Measurements from ENCODE around the gene THOC2.
"Not testable (repeated sequence)": the region's sequence is repeated elsewhere in the genome, so short reads cannot be mapped to it uniquely, and the experiment has no call there.

The THOC2 gene

GRCh38 chrX:123663720-123664119 lies 69.1 kb downstream of the THOC2 start:
- not testable (repeated sequence) for DNase-seq

GRCh38 chrX:123656507-123656906 lies 76.3 kb downstream of the THOC2 start:
- not testable (repeated sequence) for DNase-seq

GRCh38 chrX:123648811-123649181 lies 84.1 kb downstream of the THOC2 start:
- DNase-seq, result not testable (repeated sequence)

GRCh38 chrX:123648028-123648810 lies 84.6 kb downstream of the THOC2 start:
- DNase-seq, result no peak

- DNase-seq, result no peak
Observed at GRCh38 chrX:123647244-123647643, 85.6 kb downstream of the THOC2 start.

GRCh38 chrX:123629502-123629901 lies 103.3 kb downstream of the THOC2 start:
- no peak for DNase-seq

- DNase-seq, result no peak
Observed at GRCh38 chrX:123626962-123627361, 105.9 kb downstream of the THOC2 start.

GRCh38 chrX:123625952-123626351 lies 106.9 kb downstream of the THOC2 start:
- no peak for DNase-seq

GRCh38 chrX:123625477-123625876 lies 107.4 kb downstream of the THOC2 start:
- no peak for DNase-seq

- DNase-seq, result no peak
Observed at GRCh38 chrX:123617007-123617406, 115.8 kb downstream of the THOC2 start.

GRCh38 chrX:123610915-123611314 lies 121.9 kb downstream of the THOC2 start:
- no peak for DNase-seq

- DNase-seq, result no peak
Observed at GRCh38 chrX:123607806-123608205, 125.0 kb downstream of the THOC2 start.

GRCh38 chrX:123607270-123607669 lies 125.6 kb downstream of the THOC2 start:
- DNase-seq, result no peak

- DNase-seq, result no peak
Observed at GRCh38 chrX:123603491-123603890, 129.4 kb downstream of the THOC2 start.

GRCh38 chrX:123601437-123601836 lies 131.4 kb downstream of the THOC2 start:
- DNase-seq, result no peak

GRCh38 chrX:123600181-123600580 lies 132.7 kb downstream of the THOC2 start:
- DNase-seq, result no peak

GRCh38 chrX:123590842-123591486 lies 141.9 kb downstream of the THOC2 start:
- no peak for DNase-seq

- DNase-seq, result no peak
Observed at GRCh38 chrX:123588723-123589122, 144.1 kb downstream of the THOC2 start.

- DNase-seq, result no peak
Observed at GRCh38 chrX:123581586-123581985, 151.3 kb downstream of the THOC2 start.

GRCh38 chrX:123580792-123581191 lies 152.1 kb downstream of the THOC2 start:
- no peak for DNase-seq

- not testable (repeated sequence) for DNase-seq
Observed at GRCh38 chrX:123574027-123574426, 158.8 kb downstream of the THOC2 start.

- DNase-seq, result no peak
Observed at GRCh38 chrX:123570011-123570590, 162.8 kb downstream of the THOC2 start.

GRCh38 chrX:123563167-123563566 lies 169.7 kb downstream of the THOC2 start:
- DNase-seq, result no peak
